Neuronal stem cell (in vitro differentiated cells): ENCODE results near the gene PPM1N.

Experiments
- DNase-seq: peaks from one replicate; pipeline ENCODE4 v3.0.0-alpha.2; 2013; ENCODE audit warnings: low spot score
- H2AFZ ChIP-seq: one replicate; pipeline ENCODE4 v1.6.1; 2013; ENCODE audit warnings: mild to moderate bottlenecking, low read length, inconsistent platforms
- H2AK5ac ChIP-seq: 2 replicates; pipeline ENCODE4 v1.6.1; 2013; ENCODE audit warnings: low read depth, mild to moderate bottlenecking, inconsistent platforms, low read length, moderate library complexity, mixed read lengths
- H2BK120ac ChIP-seq: 2 replicates; pipeline ENCODE4 v1.6.1; 2013; ENCODE audit warnings: low read depth, mild to moderate bottlenecking, inconsistent platforms, low read length, moderate library complexity, mixed read lengths
- H2BK12ac ChIP-seq: one replicate; pipeline ENCODE4 v1.6.1; 2013; ENCODE audit warnings: low read length, inconsistent platforms
- H2BK15ac ChIP-seq: 2 replicates; pipeline ENCODE4 v1.6.1; 2013; ENCODE audit warnings: mild to moderate bottlenecking, low read length, inconsistent platforms, mixed read lengths
- H2BK5ac ChIP-seq: one replicate; pipeline ENCODE4 v1.6.1; 2013; ENCODE audit warnings: inconsistent platforms, mild to moderate bottlenecking, low read length, moderate library complexity
- H3K14ac ChIP-seq: one replicate; pipeline ENCODE4 v1.6.1; 2013; ENCODE audit warnings: low read length, inconsistent platforms
- H3K18ac ChIP-seq: 2 replicates; pipeline ENCODE4 v1.6.1; 2013; ENCODE audit warnings: low read length, inconsistent platforms
- H3K23ac ChIP-seq: 2 replicates; pipeline ENCODE4 v1.6.1; 2013; ENCODE audit warnings: low read depth, mild to moderate bottlenecking, mixed read lengths, low read length, inconsistent platforms; ENCODE audit not compliant: poor library complexity
- H3K27ac ChIP-seq: replicated peaks from 3 replicates; pipeline ENCODE4 v1.5.1; 2013; ENCODE audit warnings: low read length, inconsistent platforms
- H3K27me3 ChIP-seq, 3 experiments: 2 replicates each; pipeline ENCODE4 v1.6.1; 2013; ENCODE audit warnings: low read length in 3 of 3, mild to moderate bottlenecking in 2 of 3, inconsistent platforms in 1 of 3, low read depth in 1 of 3, mixed read lengths in 1 of 3, moderate library complexity in 1 of 3; ENCODE audit not compliant: control insufficient read depth in 3 of 3, insufficient read depth in 3 of 3
- H3K36me3 ChIP-seq, 2 donors: replicated peaks in 1 of 2; 2 replicates each; pipeline ENCODE4 v1.6.1; 2013; ENCODE audit warnings: low read length in 2 of 2; ENCODE audit not compliant: control insufficient read depth in 2 of 2, insufficient read depth in 2 of 2
- H3K4ac ChIP-seq: 2 replicates; pipeline ENCODE4 v1.6.1; 2013; ENCODE audit warnings: inconsistent platforms, mild to moderate bottlenecking, low read length, moderate library complexity
- H3K4me1 ChIP-seq, 2 donors: 1 replicate in 1 of 2; 2 replicates in 1 of 2; pipeline ENCODE4 v1.6.1; 2013; ENCODE audit warnings: low read length in 2 of 2, low read depth in 1 of 2; ENCODE audit not compliant: control insufficient read depth in 2 of 2, insufficient read depth in 1 of 2
- H3K4me2 ChIP-seq: one replicate; pipeline ENCODE4 v1.6.1; 2013; ENCODE audit warnings: mild to moderate bottlenecking, low read length, inconsistent platforms; ENCODE audit not compliant: insufficient read depth, poor library complexity, severe bottlenecking
- H3K4me3 ChIP-seq, 2 donors: 2 replicates each; pipeline ENCODE4 v1.5.1; 2013; ENCODE audit warnings: low read length in 2 of 2, mild to moderate bottlenecking in 2 of 2, inconsistent platforms in 1 of 2, moderate library complexity in 1 of 2
- H3K79me1 ChIP-seq: one replicate; pipeline ENCODE4 v1.6.1; 2013; ENCODE audit warnings: low read depth, mild to moderate bottlenecking, inconsistent platforms, low read length, moderate library complexity
- H3K9ac ChIP-seq: one replicate; pipeline ENCODE4 v1.6.1; 2013; ENCODE audit warnings: mild to moderate bottlenecking, low read depth, low read length, inconsistent platforms; ENCODE audit not compliant: poor library complexity
- H3K9me3 ChIP-seq, 2 donors: replicated peaks in 1 of 2; 2 replicates each; pipeline versions ENCODE3 to v1.6.1; 2013; ENCODE audit warnings: low read length in 2 of 2, mild to moderate bottlenecking in 2 of 2, inconsistent platforms in 1 of 2, low read depth in 1 of 2, mixed read lengths in 1 of 2, moderate library complexity in 1 of 2; ENCODE audit not compliant: control insufficient read depth in 2 of 2, insufficient read depth in 1 of 2
- H4K8ac ChIP-seq: one replicate; pipeline ENCODE4 v1.6.1; 2013; ENCODE audit warnings: low read depth, mild to moderate bottlenecking, inconsistent platforms, low read length, moderate library complexity
- H4K91ac ChIP-seq: one replicate; pipeline ENCODE4 v1.6.1; 2013; ENCODE audit warnings: low read length, low read depth, mild to moderate bottlenecking, inconsistent platforms; ENCODE audit not compliant: poor library complexity
- WGBS, 2 donors: extraction: QIAGEN DNeasy Blood & Tissue Kit; methylation state at CpG; one replicate each; pipeline ENCODE4 v1.1.7; 2013; ENCODE audit warnings: missing lambda C conversion rate in 2 of 2, mixed read lengths in 1 of 2; ENCODE audit not compliant: insufficient read length in 2 of 2, insufficient replicate concordance in 1 of 2; ENCODE audit errors: extremely low coverage in 2 of 2; 5-methylcytosine and 5-hydroxymethylcytosine counted together

The PPM1N gene

DNA sequence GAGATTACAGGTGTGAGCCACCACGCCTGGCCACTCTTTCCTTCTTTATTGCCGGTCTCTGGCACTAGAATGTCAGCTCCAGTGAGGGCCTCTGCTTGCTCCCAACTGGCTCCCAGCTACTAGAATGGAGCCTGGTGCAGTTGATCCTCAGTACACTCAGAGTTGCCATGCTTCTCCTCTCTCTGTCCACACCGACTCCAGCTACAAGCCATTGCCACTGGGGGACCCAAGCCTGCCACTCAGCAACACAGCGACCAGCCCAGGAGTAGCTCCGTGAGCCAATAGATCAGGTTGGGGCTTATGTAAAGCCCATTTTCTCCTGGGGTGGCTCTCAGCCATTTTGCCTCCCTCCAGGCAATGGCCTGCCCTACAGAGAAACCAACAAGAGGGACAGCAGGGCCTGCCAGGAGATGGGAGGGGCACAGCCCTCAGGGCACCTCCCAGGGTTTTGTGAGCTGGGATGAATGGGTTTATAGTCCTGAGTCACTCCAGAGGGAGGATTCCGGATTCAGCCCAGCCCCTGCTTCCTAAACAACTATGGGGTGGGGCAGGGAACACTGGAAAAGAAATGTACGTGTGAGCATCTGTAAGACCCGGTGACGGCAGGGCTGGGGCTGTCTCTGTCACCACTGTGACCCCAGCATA lies 49.8 kb downstream of the PPM1N start:
- H4K91ac ChIP-seq, result no peak overlapping the region
- H2BK120ac ChIP-seq, result no peak overlapping the region
- H3K4me3 ChIP-seq, result no peak overlapping the region
- no peak for DNase-seq
- no peak overlapping the region for H3K27ac ChIP-seq
- no peak overlapping the region for H2AFZ ChIP-seq
- H2AK5ac ChIP-seq, result no peak overlapping the region
- H3K79me1 ChIP-seq, result no peaks in the 10 kb centered on the region
- H2BK15ac ChIP-seq, result no peak overlapping the region
- no CpG with 5 or more reads among the region's 9 CpGs for WGBS, 2 donors
- no peak overlapping the region for H3K4me2 ChIP-seq
- H3K23ac ChIP-seq, result no peak overlapping the region
- no peak overlapping the region for H3K4ac ChIP-seq
- no peak overlapping the region for H3K9ac ChIP-seq
- no peak overlapping the region for H4K8ac ChIP-seq
- no peaks in the 10 kb centered on the region for H3K9me3 ChIP-seq
- H3K18ac ChIP-seq, result no peak overlapping the region
- H3K14ac ChIP-seq, result no peak overlapping the region
- peaks cover under 1 to 3% of the 10 kb centered on the region in 2 donors for H3K36me3 ChIP-seq
- no peak overlapping the region for H2BK5ac ChIP-seq
- no peak overlapping the region for H2BK12ac ChIP-seq
- no peaks in the 10 kb centered on the region for H3K27me3 ChIP-seq
- H3K4me1 ChIP-seq, result peaks cover 0 to 8% of the 10 kb centered on the region in 2 donors
